Skin of body (tissue), 2 donors: ENCODE results near the gene SMOC1. TPM values are rescaled to one million over a fixed set of nuclear protein-coding genes. Genes with fewer than 3 reads are reported as not detected.

ENCODE experiments used
- DNase-seq: peaks from one replicate; lab custom pipeline; 2025; lab: John Stamatoyannopoulos, UW
- total RNA-seq: library from RNA; depleted of rRNA; stranded (reverse); fragments of >200 nt; gene quantifications from one replicate; pipeline ENCODE4 v1.2.3, GENCODE V29; 2014

Gene SMOC1
- total RNA-seq, 1 donor from 2014 or later, result 5.9 TPM

GRCh38 chr14:70006699-70007098, 127.5 kb downstream of the SMOC1 start:
- DNase-seq, result no peak

- no peak for DNase-seq
These were observed 129.4 kb downstream of the SMOC1 start for GRCh38 chr14:70008284-70009262.

- DNase-seq, result no peak
These were observed 130.7 kb downstream of the SMOC1 start for GRCh38 chr14:70009961-70010360.

GRCh38 chr14:70011098-70011497, 131.9 kb downstream of the SMOC1 start:
- no peak for DNase-seq

GRCh38 chr14:70011708-70012107, 132.5 kb downstream of the SMOC1 start:
- no peak for DNase-seq

GRCh38 chr14:70013271-70013873, 134.2 kb downstream of the SMOC1 start:
- no peak for DNase-seq

- no peak for DNase-seq
These were observed 135.3 kb downstream of the SMOC1 start for GRCh38 chr14:70014406-70015095.

- no peak for DNase-seq
These were observed 139.0 kb downstream of the SMOC1 start for GRCh38 chr14:70018230-70018629.

- DNase-seq, result no peak
These were observed 139.5 kb downstream of the SMOC1 start for GRCh38 chr14:70018713-70019211.

- DNase-seq, result no peak
These were observed 140.5 kb downstream of the SMOC1 start for GRCh38 chr14:70019695-70020094.

- no peak for DNase-seq
These were observed 141.3 kb downstream of the SMOC1 start for GRCh38 chr14:70020352-70021170.

- no peak for DNase-seq
These were observed 142.5 kb downstream of the SMOC1 start for GRCh38 chr14:70021548-70022220.

GRCh38 chr14:70022771-70023445, 143.7 kb downstream of the SMOC1 start:
- no peak for DNase-seq

GRCh38 chr14:70023871-70024270, 144.7 kb downstream of the SMOC1 start:
- DNase-seq, result no peak

GRCh38 chr14:70027785-70028428, 148.7 kb downstream of the SMOC1 start:
- DNase-seq, result peak; percentile 43

- no peak for DNase-seq
These were observed 150.3 kb downstream of the SMOC1 start for GRCh38 chr14:70029296-70030132.

- DNase-seq, result no peak
These were observed 152.8 kb downstream of the SMOC1 start for GRCh38 chr14:70032016-70032415.

- no peak for DNase-seq
These were observed 153.2 kb downstream of the SMOC1 start for GRCh38 chr14:70032447-70032846.
